Pulmonary artery endothelial cell (primary cell): ENCODE measurements around the gene MRPL54. TPM values are rescaled to one million over a fixed set of nuclear protein-coding genes. Genes with fewer than 3 reads are reported as not detected.

Experiments used
- DNase-seq: peaks from one replicate; pipeline ENCODE4 v3.0.0-alpha.2; 2011; ENCODE audit warnings: low read depth, low spot score
- total RNA-seq: library from RNA; depleted of rRNA; stranded (reverse); fragments of >200 nt; gene quantifications from 2 replicates; pipeline ENCODE4 v1.2.3, GENCODE V29; 2014

Gene MRPL54
- total RNA-seq, 1 donor from 2014 or later: 49.6 TPM

DNA sequence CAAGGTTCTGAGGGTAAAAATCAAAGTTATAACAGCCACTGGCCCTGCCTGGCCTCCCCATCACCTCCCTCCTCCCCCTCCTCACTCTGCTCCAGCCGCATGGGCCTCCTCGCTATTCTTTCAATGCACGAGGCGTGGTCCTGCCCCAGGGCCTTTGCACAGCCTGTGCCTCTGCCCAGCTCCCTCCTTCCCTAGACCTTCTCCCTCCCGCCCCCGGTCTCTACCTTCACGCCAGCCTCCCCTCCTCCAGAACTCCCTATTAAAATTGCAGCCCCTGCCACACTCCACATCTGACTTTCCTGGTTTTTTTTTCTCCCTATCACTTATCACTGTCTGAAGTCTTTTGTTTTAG is 6.2 kb downstream of the MRPL54 start:
- no peak for DNase-seq

DNA sequence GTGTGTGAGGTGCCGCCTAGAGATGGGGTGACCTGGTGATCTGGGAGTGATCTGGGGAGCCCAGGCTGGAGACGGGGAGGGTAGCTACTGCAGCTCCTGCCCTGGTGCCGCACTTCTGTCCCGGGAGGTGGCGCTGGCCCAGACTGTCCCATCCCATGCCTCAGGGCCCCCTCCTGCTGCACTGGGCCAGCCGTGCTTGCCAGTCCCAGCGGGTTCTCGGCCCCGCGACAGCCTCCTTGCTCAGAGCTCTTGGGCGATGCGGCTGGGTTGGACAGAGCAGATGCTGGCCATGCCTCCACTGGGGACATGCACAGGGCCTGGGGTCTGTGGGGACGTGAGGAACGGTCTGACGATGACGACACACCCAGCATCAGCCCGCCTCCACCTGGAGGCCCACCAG is 7.0 kb downstream of the MRPL54 start:
- no peak for DNase-seq

DNA sequence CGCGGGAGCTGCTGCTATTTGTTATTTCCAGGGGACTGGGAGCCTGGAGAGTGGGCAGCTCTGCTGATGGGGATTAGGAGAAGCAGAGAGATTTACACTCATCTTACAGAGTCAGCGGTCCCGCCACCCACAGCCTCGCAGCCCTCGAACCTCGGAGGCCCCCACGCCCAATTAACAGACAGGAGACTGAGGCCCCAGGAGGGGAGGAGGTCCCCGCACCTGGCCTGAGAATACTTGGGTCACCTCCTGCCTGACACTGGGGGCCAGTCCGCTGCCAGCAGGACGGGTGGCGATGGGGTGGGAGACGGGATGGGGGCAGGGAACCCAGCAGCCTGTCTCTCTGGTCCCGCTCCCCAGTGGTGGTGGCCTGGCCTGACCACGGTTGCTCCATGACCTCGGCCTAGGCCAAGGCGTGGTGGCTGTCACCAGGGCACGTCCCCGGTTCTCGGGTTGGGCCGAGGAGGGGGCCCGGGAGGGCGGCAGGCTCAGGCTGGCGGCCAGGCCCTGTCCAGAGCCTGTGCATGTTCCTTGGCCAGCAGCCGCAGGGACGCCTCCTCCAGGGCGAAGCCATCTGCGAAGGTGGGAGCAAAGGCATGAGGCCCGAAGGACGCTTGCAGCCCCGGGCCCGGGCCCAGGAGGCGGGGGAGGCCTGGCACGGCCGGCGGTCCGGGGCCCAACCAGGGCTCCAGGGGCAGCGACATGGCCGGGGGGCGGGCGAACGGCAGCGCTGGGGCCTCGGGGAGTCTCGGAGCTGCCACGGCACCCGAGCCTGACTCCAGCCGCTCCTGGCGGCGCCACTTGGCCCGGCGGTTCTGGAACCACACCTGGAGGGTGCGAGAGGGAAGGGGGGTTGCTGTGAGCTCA is 7.9 kb downstream of the MRPL54 start:
- no peak for DNase-seq

DNA sequence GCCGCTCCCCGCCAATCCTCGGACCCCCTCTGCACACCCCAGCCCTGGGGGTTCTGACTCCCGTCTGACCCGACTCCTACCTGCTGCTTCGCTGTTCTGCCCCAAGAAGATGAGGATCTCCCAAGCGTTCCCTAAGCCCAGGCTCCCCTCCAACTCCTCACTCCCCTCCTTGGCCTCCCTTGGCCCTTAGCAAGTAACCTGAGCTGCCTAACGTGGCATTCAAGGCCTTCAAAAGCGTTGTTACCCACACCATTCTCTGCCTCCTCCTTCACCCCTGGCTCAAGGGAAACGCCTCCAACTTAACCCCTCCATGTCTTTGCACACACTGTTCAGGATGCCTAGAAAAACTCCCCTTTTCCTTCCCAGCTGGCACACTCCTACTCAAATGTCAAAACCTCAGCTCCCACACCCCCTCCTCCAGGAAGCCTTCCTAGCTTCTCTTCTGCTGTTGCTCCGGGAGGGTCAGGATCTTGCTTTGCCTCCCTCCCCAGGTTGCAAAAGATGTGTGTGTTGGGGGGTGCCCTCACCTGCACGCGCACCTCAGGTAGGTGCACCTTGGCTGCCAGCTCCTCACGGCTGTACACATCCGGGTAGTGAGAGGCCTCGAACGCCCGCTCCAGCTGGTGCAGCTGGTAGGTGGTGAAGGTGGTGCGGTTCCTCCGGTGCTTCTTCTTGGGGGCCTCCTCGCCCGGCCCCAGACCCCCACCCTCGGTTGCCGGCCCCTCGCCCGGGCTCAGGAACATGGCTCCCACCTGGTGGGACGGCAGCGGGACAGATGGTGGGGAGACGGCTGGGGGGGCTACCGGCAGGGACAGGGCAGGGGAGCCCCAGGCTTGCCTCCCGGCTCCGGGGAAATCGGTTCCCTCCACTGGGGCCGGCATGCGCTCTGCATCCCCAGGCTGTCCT is 8.8 kb downstream of the MRPL54 start:
- DNase-seq: no peak

DNA sequence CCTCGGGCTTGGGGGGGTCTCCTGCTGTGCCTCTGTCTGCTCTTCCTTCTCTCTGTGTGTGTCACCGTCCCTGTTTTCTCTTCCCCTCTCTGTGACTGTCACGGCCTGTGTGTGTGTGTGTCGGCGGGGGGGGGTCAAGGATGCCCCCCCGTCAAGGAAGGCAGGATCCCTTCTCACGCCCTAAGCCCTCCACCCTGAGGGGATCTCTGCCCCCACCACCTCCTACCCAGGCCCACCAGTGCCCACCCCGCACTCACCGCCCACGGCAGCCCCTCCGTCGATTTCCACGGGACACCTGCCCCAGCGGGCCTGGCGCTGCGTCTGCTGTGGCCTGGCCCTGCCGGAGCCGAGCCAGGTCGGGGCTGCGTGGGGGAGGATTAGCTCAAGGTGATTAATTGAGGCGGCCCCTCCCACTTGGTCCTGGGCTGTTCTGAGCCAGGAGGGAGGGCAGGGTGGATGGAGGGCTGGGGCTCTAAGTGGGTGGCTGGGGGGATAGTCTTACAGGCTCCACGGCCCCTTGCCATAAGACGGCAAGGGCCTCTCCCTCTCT is 9.5 kb downstream of the MRPL54 start, which contains the start of gene RAX2:
RAX2 (minus strand) TSS at position 323 of the 550 bp plus-strand sequence. CDS start 486 bp downstream, outside the sequence.
- DNase-seq: no peak

DNA sequence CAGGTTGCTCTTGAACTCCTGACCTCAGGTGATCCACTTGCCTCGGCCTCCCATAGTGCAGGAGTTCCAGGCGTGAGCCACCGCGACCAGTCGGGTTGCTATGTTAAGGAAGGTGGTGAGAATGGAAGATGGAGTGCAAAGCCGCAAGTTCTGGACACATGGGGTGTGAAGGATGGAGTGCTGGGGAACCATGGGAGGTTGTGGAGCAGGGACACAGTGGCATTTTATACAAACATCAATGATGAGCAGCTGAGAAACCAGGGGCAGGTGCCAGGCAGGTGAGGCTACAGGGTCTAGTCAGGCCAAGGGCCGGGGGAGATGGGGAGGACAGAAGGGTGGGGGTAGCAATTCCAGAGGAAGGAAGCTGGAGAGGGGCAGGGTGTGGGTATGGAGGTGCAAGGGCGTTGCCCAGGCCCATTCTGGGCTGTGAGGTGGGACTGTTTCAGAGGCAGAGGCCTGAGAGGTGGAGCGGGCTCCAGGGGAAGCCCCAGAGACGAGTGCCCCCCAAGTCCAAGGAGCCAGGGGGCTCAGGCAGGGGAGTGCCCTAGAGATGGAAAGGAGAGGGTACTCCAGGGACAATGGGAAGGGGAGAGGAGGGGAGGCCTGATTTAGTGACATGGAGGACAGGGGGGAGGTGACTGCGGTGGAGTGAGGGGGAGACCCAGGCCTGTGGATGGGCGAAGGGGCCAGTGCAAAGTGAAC is 11.5 kb downstream of the MRPL54 start:
- DNase-seq: no peak

DNA sequence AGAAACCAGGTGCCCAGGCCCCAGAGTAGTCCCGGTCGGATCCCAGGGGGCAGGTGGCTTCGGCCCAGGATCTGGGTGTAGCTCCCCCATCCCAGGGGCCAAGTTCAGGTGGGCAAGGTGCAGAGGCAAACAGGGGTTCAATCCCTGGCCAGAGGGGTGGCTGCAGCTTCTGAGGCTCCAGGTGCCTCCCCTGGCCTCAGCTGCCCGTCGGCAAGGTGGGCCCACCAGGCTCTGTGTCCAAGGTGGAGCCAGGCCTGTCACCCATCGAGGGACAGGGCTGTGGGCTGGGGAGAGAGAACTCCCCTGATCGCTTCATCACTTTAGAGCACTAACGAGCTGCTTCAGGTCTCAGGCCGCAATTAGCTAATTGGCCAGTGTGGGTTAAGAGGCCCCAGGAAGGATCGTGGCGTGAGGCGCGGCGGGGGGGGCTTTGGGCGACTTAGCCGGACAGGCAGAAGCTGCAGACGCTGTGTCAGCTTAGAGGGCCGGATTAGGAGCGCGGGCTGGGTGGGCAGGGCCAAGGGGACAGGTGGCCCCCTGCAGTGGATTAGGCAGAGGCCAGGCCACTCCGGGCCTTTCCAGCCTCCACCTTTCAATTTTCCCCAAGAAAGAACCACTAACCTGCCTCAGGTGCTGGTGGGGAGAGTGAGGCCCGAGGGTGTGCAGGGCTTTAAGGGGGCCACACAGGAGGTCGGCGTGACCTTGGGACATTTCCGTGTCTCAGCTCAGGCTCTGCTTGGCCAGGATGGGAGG is 12.3 kb downstream of the MRPL54 start:
- no peak for DNase-seq

DNA sequence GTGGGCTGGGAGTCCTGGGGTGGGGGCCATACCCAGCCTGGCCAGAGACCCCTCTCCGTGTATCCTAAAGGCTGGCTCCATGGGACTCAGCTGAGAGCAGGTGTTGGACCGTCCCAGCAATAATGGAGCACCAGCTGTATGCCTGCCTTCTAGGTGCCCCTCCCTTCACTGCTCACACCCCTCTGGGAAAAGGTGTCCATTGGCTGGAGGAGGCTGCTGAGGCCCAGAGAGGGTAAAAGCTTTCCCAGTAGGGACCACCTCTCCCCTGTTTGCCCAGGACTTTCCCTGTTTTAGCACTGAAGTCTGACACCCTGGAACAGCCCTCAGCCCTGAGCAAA is 12.9 kb downstream of the MRPL54 start:
- no peak for DNase-seq

DNA sequence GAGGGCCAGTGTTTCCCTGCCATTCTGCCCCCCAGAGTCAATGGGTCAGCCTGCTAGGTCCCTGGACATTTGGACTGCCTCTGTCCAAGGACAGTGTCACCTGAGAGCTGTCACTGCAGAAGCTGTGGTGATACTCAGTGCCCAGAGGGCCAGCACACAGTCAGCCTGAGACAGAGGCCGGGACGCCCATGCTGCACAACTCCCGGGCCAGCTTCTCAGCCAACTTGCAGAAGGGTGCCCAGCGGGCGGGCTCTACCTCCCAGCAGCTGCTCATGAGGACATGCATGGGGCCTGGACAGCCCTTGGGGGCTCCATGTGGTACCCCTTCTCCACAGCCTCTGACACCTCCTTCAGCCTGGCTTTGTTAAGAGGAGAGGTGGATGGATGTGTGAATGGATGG is 13.3 kb downstream of the MRPL54 start:
- no peak for DNase-seq

DNA sequence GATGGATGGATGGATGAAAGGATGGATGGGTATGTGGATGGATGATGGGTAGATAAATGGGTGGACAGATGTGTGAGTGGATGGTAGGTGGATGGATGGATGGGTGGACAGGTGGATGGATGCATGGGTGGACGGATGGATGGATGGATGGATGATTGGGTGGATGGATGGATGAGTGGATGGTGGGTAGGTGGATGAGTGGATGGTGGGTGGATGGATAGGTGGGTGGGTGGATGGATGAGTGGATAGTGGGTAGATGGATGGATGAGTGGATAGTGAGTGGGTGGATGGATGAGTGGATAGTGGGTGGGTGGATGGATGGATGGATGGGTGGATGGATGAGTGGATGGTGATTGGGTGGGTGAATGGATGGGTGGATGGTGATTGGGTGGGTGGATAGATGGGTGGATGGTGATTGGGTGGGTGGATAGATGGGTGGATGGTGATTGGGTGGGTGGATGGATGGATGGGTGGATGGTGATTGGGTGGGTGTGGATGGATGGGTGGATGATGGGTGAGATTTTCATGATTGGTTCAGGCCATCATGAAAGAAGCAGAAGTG is 14.1 kb downstream of the MRPL54 start:
- DNase-seq: no peak

DNA sequence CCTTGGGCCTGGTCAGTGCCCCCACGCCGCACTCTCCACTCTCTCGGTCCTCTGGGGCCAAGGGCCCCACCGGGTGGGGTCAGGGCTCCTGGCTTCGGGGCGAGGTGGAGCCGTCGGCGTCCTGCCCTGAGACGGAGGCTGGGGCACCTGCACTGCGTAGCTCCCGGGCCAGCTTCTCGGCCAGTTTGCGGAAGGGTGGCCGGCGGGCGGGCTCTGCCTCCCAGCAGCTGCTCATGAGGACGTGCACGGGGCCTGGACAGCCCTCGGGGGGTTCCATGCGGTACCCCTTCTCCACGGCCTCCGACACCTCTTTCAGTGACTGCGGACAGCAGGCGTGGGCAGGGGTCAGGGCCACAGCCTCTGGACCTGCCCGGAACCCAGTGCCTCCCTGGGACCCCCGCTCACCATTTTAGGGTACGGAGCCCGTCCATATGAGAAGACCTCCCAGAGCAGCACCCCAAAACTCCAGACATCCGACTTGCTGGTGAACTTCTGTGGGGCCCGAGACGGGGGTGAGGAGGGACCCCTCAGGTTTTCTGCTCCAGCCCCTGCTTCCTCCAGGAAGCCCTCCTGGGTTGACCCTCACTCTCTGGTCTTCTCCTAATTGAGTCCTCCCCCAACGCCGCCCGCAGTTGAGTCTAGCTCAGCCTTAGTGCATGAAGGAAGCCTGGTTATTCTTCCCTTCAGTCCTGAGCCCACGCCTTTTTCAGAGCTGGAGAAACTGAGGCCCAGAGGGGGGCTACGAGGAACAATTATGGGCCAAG is 15.8 kb downstream of the MRPL54 start:
- DNase-seq: no peak

DNA sequence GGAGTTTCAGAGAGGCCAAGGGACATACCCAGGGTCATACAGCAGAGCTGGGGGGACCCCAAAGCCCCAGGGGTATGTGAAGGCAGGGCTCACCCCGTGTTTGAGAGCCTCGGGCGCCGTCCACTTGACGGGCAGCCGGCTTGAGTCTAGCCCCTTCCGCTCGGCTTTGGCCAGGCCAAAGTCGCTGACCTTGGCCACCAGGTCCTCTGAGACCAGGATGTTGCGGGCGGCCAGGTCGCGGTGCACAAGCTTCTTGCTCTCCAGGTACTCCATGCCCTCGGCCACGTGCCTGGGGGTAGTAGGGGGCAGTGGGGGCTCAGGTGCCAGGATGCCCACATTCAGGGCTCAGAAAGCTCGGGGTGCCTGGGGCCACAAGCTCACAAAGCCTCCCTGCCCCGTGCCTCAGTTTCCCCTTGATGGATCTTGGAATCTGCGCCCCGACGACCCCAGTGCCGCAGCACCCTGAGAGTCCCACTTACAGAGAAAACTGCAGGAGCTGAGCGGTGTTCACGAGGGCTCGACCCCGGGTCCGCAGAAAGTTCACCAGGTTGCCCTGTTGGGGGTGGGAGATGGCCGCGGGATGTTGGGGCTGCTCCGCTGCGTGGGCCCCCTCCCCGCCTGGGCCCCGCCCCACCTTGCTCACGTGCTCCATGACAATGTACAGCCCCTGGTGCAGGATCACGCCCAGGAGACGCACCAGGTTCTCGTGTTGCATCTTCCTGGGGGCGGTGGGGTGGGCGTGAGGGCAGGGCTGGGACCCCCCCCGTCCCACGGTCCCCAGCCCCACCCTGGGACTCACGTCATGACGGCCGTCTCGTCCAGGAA is 16.6 kb downstream of the MRPL54 start:
- DNase-seq: no peak

DNA sequence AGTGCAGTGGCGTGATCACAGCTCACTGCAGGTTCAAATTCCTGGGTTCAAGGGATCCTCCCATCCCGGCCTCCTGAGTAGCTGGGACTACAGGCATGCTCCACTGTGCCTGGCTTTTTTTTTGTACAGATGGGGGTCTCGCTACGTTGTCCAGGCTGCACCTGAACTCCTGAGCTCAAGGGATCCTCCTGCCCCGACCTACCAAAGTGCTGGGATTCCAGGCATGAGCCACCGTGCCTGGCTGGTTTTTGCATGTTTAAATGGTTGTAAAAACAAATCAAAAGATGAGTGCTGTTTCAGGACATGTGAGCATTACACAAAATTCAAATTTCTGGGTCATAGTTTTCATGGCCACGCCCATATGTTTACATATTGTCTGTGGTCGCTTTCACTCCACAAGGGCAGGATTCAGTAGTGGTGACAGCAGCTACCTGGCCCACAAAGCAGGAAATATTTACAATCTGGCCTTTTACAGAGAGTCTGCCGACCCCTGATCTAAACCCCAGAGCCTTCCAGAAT is 18.4 kb downstream of the MRPL54 start:
- no peak for DNase-seq

DNA sequence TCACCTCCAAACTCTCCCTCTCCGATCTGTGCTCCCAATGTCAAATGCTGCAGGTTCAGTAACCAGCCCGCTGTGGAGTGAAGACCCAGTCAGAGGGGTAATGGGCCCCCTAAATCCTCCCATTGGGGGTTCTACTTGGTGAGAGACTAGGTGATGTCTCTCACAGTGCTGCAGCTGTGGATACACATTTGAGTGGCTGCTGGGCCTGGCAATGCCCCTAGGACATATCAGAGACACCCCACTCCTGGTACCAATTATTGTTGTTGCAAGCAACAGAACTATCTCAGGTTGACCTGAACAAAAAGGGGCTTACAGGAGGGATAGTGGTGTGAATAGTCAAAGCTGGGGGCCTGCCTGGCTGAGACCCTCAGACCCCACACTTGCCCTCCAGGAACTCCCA is 19.1 kb downstream of the MRPL54 start:
- no peak for DNase-seq

DNA sequence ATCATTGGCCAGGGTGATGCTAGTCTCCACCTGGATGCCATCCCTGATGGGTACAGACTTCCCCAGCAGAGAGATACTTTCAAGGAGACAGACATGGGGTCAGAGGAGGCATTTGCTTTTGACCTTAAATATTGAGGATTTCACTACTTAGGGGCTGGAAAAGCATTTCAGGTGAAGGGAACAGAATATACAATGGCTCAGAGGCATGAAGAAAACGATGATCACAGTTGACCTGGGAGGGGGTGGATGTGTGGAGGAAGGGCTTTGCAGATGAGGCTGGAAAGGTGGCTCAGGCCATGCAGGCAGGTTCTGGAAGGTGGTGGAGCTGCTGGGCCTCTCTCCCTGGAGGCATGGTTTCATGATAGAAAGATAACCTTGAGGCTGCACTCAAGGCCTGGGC is 19.8 kb downstream of the MRPL54 start:
- no peak for DNase-seq

DNA sequence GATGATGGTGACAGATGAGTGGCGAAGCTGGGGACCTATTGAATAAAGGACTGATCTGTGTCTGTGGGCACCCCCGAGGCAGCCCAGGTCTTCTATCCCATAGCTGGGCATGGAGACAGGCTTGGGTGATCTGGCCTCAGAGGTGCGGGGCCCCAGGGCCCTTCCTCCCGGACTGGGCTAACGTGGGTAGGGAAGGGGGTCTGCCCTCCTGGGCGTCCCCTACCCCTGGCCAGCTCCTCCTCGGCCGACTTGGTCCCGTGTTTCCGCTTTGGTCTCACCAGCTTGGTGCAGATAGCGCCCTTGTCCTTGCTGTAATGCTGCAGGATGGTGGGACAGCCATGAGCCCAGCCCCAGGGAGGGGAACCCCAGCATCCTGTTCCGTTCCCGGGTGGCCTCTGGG is 20.4 kb downstream of the MRPL54 start:
- DNase-seq: no peak

DNA sequence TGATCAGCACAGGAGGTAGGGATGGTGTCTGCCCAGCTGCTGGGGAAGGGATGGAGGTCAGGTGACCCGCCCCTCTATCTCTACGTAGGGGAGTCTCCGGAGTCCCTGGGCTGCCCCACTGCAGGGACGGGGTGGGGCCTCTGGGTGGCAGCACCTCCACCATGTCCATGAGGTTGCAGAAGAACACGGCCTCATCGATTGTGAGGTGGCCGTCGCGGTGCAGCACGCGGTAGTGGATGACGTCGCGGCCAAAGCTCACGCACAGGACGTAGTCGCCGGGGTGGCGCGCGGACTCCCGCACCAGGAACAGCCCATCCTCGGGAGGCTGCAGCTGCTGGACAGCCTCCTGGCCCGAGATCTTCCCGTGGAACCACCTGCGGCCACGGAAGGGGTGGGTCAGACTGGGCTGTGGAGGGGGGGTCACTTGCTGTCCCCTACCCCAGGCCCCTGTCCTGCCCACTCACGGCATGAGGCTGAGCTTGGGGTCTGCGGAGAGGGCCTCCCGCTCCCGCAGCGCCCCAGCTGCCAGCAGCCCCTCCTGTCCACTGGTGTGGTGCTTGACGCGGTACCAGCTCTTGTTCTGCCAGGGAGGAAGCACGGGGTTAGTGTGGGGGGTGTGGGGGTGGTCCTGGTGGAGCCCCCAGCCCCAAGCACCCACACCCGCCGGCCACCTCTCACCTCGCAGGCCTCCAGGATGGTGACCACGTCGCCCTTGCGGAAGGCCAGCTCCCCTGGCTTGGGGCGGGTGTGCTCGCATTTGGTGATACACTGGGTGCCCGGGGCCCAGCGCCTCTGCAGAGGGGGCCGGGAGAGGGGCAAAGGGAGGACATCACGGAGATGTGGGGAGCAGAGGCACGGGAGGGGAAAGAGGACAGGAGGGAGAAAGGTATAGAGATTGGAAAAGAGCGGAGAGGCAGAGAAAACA is 21.4 kb downstream of the MRPL54 start:
- no peak for DNase-seq
